CD4-positive, alpha-beta T cell (primary cell): ENCODE measurements around the gene ZBTB20. TPM values are rescaled to one million over a fixed set of nuclear protein-coding genes. Genes with fewer than 3 reads are reported as not detected.

Source experiments
- ATAC-seq: fragments of 200-7000 bp; cut with Tn5 transposase; one replicate; pipeline ENCODE4 v1.10.0; 2022; ENCODE audit warnings: mild to moderate bottlenecking; ENCODE audit not compliant: poor library complexity
- CTCF ChIA-PET: fragments of 350-600 bp; sonication (Branson Sonifier 250); formaldehyde crosslinking; loops from one replicate; lab custom pipeline; 2021; ENCODE audit warnings: antibody characterized with exemption, inconsistent platforms; lab: Charles Lee
- POLR2A ChIA-PET: fragments of 350-600 bp; sonication (Branson Sonifier 250); formaldehyde crosslinking; loops from one replicate; lab custom pipeline; 2021; ENCODE audit warnings: antibody characterized with exemption, inconsistent platforms; lab: Charles Lee
- DNase-seq, 14 experiments: peaks; one replicate each; pipeline ENCODE4 v3.0.0-alpha.2; 2013 to 2020; ENCODE audit warnings: mixed read lengths in 2 of 14
- H3K27ac ChIP-seq, 2 donors: one replicate each; pipeline versions ENCODE4 v1.5.1 to v1.7.0; 2013; ENCODE audit warnings: low read length in 2 of 2, low read depth in 1 of 2, mild to moderate bottlenecking in 1 of 2
- H3K27me3 ChIP-seq, 2 experiments: 1 replicate in 1 of 2; 2 replicates in 1 of 2; pipeline versions ENCODE4 v1.6.1 to v1.7.0; 2013; ENCODE audit warnings: low read length in 2 of 2, control low read depth in 1 of 2, mild to moderate bottlenecking in 1 of 2, moderate library complexity in 1 of 2; ENCODE audit not compliant: insufficient read depth in 2 of 2, control insufficient read depth in 1 of 2
- H3K36me3 ChIP-seq: one replicate; pipeline ENCODE4 v1.6.1; 2013; ENCODE audit warnings: low read length, control low read depth; ENCODE audit not compliant: insufficient read depth
- H3K4me1 ChIP-seq: one replicate; pipeline ENCODE4 v1.6.1; 2013; ENCODE audit warnings: low read length, control low read depth; ENCODE audit not compliant: insufficient read depth
- H3K4me3 ChIP-seq: one replicate; pipeline ENCODE4 v1.5.1; 2013; ENCODE audit warnings: mild to moderate bottlenecking, low read length, moderate library complexity
- H3K9me3 ChIP-seq, 2 experiments: 1 replicate in 1 of 2; 2 replicates in 1 of 2; pipeline versions ENCODE4 v1.6.1 to v1.7.0; 2013; ENCODE audit warnings: low read length in 2 of 2, mild to moderate bottlenecking in 2 of 2, control low read depth in 1 of 2, moderate library complexity in 1 of 2; ENCODE audit not compliant: control insufficient read depth in 1 of 2, insufficient read depth in 1 of 2
- H3K27ac Mint-ChIP-seq: one replicate; pipeline ENCODE4 v1.8.0; 2020; ENCODE audit warnings: mixed read lengths
- H3K27me3 Mint-ChIP-seq: one replicate; pipeline ENCODE4 v1.8.0; 2021; ENCODE audit warnings: mixed read lengths
- H3K36me3 Mint-ChIP-seq: one replicate; pipeline ENCODE4 v1.8.0; 2021; ENCODE audit warnings: low read depth, mixed read lengths
- H3K4me1 Mint-ChIP-seq: one replicate; pipeline ENCODE4 v1.8.0; 2021; ENCODE audit warnings: low read depth, mixed read lengths
- H3K4me3 Mint-ChIP-seq: one replicate; pipeline ENCODE4 v1.8.0; 2020; ENCODE audit warnings: mild to moderate bottlenecking, mixed read lengths
- H3K9me3 Mint-ChIP-seq: one replicate; pipeline ENCODE4 v1.8.0; 2020; ENCODE audit warnings: mixed read lengths
- intact Hi-C, 2 experiments: fragments of 100-400 bp; cut with DNase I in 1 of 2; cut with micrococcal nuclease in 1 of 2; formaldehyde crosslinking; loops; one replicate each; pipeline versions ENCODE4 v1.15.1 to v1.9.0; 2023 to 2025; cut with DNase I, micrococcal nuclease
- total RNA-seq, 174 experiments: library from RNA in 2 of 174; stranded (reverse) in 2 of 174; gene quantifications; one replicate each; pipeline ENCODE4 v1.2.3 and lab custom pipeline; 2021 to 2026
- TF ChIP-seq, protein P1 (sequence below): fragments of 200-600 bp; IDR thresholded peaks from one replicate; pipeline ENCODE4 v1.8.0; 2022; ENCODE audit warnings: antibody characterized with exemption, mild to moderate bottlenecking

Gene ZBTB20
- total RNA-seq, 2 experiments from 2014 or later = 41.6 to 47.4 TPM

DNA sequence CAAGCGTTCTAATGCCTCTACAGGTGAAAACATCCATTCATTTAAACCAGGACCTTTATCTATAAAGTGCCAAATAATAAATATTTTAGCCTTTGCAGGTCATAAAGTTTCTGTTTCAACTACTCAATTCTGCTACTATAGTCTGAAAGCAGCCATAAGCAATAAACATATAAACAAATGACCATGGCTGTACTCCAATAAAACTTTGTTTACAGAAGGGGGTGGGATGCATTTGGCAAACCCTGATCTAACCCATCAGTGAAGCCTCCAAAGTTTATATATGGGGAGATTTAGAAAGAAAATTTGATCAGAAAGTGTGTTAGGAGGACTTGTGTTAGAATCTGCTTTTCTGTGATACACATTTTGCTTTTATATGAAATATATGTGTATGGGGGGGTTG lies 161.3 kb downstream of the ZBTB20 start:
- Mint-ChIP-seq H3K4me1 (peaks cover 11% of the 10 kb centered on the region), H3K27me3 (no peaks in the 10 kb centered on the region), H3K4me3 (no peak overlapping the region), H3K27ac (no peak overlapping the region), H3K36me3 (peaks cover 6% of the 10 kb centered on the region), H3K9me3 (no peaks in the 10 kb centered on the region)
- no peaks in the 10 kb centered on the region for H3K4me1 ChIP-seq
- CTCF ChIA-PET = no interaction called here
- H3K27ac ChIP-seq = no peak overlapping the region
- no peaks in the 10 kb centered on the region for H3K27me3 ChIP-seq
- DNase-seq (no peak), ATAC-seq (no peak)
- no peaks in the 10 kb centered on the region for H3K36me3 ChIP-seq
- intact Hi-C loops = no loop called here
- TF ChIP-seq, protein P1, sequence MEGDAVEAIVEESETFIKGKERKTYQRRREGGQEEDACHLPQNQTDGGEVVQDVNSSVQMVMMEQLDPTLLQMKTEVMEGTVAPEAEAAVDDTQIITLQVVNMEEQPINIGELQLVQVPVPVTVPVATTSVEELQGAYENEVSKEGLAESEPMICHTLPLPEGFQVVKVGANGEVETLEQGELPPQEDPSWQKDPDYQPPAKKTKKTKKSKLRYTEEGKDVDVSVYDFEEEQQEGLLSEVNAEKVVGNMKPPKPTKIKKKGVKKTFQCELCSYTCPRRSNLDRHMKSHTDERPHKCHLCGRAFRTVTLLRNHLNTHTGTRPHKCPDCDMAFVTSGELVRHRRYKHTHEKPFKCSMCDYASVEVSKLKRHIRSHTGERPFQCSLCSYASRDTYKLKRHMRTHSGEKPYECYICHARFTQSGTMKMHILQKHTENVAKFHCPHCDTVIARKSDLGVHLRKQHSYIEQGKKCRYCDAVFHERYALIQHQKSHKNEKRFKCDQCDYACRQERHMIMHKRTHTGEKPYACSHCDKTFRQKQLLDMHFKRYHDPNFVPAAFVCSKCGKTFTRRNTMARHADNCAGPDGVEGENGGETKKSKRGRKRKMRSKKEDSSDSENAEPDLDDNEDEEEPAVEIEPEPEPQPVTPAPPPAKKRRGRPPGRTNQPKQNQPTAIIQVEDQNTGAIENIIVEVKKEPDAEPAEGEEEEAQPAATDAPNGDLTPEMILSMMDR = no peak
- no peak overlapping the region for H3K4me3 ChIP-seq
- POLR2A ChIA-PET = no interaction called here
- H3K9me3 ChIP-seq = no peaks in the 10 kb centered on the region

DNA sequence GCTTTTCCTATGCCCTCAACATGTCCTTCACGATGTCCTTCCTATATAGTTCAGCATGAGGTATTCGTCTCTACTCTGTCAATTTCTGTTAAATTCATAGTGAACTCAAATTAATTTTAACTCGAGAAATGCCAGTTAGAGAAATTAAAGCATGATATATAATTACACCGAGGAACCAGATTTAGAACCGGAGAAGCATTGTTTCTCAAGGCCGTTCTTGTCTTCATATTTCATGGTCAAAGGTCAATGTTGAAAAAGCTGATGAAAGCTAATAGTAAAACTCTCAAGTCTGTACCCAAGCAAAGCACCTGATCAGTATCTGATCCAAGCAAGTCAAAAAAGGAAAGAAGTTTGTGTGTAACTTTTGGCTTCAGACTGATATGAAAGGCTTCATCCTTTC lies 163.8 kb downstream of the ZBTB20 start:
- no peaks in the 10 kb centered on the region for H3K36me3 ChIP-seq
- no peak overlapping the region for H3K4me3 Mint-ChIP-seq
- H3K9me3 ChIP-seq = no peaks in the 10 kb centered on the region
- TF ChIP-seq, protein P1 = no peak
- no peak overlapping the region for H3K4me3 ChIP-seq
- no peaks in the 10 kb centered on the region for H3K27me3 ChIP-seq
- H3K4me1 ChIP-seq = no peaks in the 10 kb centered on the region
- ChIA-PET POLR2A (no interaction called here), CTCF (no interaction called here)
- peaks cover 11% of the 10 kb centered on the region for H3K4me1 Mint-ChIP-seq
- DNase-seq (no peak), ATAC-seq (no peak)
- H3K36me3 Mint-ChIP-seq = no peaks in the 10 kb centered on the region
- no peak overlapping the region for H3K27ac ChIP-seq
- intact Hi-C loops = no loop called here
- H3K27ac Mint-ChIP-seq = no peak overlapping the region
- H3K27me3 Mint-ChIP-seq = no peaks in the 10 kb centered on the region
- no peaks in the 10 kb centered on the region for H3K9me3 Mint-ChIP-seq

DNA sequence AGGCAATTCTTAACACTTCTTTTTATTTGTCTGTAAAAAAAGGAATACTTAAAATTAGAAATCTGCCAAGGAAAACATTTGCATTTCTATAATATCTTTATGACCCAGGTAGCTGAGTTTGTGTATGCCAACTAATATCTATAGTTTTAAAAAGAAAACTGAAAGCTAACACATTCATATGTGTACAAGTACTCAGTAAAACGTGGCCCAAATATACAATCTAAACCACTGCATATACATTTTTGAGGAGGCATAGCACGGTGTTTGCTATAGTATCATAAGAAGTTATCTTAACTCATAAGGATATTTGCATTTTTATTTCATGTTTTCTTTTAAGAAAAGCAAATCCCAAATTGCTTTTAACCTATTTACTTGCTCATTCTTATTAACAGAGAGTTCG lies 172.7 kb downstream of the ZBTB20 start:
- no peak for ATAC-seq
- H3K36me3 Mint-ChIP-seq = peaks cover 42% of the 10 kb centered on the region
- no peak for DNase-seq
- POLR2A ChIA-PET = interaction anchor here (0.5 kb wide), 1 partner anchor 63 kb away, joined by 3 read pairs; no protein-coding TSS in a partner anchor
- TF ChIP-seq, protein P1 = no peak
- Histone ChIP-seq H3K27me3 (no peaks in the 10 kb centered on the region), H3K4me3 (no peak overlapping the region), H3K36me3 (no peaks in the 10 kb centered on the region), H3K27ac (no peak overlapping the region), H3K9me3 (no peaks in the 10 kb centered on the region), H3K4me1 (no peaks in the 10 kb centered on the region)
- CTCF ChIA-PET = interaction anchor here (1.1 kb wide), 1 partner anchor 13 kb away, joined by 3 read pairs; no protein-coding TSS in a partner anchor
- no peak overlapping the region for H3K4me3 Mint-ChIP-seq
- H3K27ac Mint-ChIP-seq = no peak overlapping the region
- H3K4me1 Mint-ChIP-seq = no peaks in the 10 kb centered on the region
- H3K9me3 Mint-ChIP-seq = no peaks in the 10 kb centered on the region
- H3K27me3 Mint-ChIP-seq = no peaks in the 10 kb centered on the region
- intact Hi-C loops = no loop called here
